Choroid plexus epithelial cell (primary cell): ENCODE data around the gene RNLS.

ENCODE experiments used
- DNase-seq: peaks from one replicate; pipeline ENCODE4 v3.0.0-alpha.2; 2010; ENCODE audit warnings: low read depth
- H3K4me3 ChIP-seq: 2 replicates; pipeline ENCODE4 v1.5.1; 2011; ENCODE audit warnings: low read depth, mild to moderate bottlenecking, control low read depth, low read length, moderate library complexity
- TF ChIP-seq, protein P1 (sequence below): conservative IDR thresholded peaks from 2 replicates; pipeline ENCODE4 v1.5.1; 2011; ENCODE audit warnings: low read depth, mild to moderate bottlenecking, control low read depth, inconsistent platforms, low read length, moderate library complexity

RNLS gene

DNA sequence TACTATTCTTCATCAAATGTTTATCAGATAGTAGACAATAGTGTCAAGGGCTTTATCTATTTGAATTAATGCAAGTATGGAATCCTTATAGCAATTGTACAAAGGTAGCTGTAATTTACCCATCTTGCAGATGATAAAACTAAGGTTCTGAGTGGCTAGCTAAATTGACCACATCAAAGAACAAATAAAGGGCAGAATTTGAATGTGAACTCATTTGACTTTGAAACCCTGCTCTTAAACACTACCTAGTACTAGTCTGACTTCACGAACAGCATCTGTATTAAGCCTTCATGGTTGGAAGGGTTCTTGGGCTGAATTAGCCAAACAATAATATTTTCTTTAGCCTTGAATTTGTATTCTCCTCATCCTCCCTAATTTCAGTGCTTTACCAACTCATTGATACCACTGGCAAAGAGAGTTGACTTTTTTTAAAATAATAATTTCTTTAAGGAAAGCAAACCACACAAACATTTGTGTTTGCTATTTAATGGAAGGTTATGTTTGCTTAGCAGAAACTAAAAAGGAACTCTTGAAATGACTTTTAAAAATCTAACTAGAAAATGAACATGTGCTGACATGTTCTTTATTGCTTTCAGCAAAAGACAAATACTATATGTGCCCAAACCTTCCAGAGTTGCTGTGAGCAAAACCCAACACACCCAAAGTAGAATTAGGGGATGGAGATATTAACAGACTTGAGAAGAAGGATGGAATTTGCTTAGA lies 322.6 kb downstream of the RNLS start:
- TF ChIP-seq, protein P1, sequence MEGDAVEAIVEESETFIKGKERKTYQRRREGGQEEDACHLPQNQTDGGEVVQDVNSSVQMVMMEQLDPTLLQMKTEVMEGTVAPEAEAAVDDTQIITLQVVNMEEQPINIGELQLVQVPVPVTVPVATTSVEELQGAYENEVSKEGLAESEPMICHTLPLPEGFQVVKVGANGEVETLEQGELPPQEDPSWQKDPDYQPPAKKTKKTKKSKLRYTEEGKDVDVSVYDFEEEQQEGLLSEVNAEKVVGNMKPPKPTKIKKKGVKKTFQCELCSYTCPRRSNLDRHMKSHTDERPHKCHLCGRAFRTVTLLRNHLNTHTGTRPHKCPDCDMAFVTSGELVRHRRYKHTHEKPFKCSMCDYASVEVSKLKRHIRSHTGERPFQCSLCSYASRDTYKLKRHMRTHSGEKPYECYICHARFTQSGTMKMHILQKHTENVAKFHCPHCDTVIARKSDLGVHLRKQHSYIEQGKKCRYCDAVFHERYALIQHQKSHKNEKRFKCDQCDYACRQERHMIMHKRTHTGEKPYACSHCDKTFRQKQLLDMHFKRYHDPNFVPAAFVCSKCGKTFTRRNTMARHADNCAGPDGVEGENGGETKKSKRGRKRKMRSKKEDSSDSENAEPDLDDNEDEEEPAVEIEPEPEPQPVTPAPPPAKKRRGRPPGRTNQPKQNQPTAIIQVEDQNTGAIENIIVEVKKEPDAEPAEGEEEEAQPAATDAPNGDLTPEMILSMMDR = no peak
- H3K4me3 ChIP-seq = no peak overlapping the region
- no peak for DNase-seq

DNA sequence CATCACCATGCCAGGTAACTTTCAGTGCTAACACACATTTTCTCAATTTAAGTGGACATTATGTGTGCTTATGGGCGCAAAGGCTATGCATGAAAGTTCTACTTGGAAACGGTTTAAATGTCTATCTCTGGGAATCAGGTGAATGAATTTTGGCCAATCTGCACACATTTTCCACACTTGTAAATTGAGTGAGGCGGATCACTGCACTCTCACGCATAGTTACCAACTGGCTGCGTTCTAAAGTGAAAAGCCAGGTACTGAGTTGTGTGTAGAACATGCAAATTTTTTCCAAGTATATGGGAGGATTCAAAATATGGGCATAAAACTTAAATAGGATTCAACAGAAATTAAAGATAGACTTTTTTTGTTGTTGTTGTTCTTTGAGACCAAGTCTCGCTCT lies 323.7 kb downstream of the RNLS start:
- TF ChIP-seq, protein P1 = no peak
- no peak for DNase-seq
- H3K4me3 ChIP-seq = no peak overlapping the region

DNA sequence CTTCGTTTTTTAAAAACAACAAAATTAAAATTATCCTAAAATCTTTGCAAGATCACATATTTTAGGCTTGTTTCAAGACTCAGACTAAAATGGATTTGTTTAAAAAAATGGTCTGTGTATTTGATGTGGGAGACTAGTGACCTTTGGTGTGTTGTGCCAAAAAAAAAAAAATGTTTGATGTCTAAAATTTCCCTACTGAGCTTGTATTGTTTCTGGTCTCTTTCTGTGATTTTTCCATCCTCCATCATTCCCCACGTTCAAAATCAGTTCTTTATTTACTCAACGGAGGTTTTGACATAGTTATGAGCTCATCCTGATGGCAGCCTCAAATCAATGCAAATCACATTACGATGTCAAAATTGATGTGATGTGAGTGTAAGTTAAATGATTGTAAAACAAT lies 326.2 kb downstream of the RNLS start:
- no peak overlapping the region for H3K4me3 ChIP-seq
- TF ChIP-seq, protein P1 = no peak
- DNase-seq = no peak

DNA sequence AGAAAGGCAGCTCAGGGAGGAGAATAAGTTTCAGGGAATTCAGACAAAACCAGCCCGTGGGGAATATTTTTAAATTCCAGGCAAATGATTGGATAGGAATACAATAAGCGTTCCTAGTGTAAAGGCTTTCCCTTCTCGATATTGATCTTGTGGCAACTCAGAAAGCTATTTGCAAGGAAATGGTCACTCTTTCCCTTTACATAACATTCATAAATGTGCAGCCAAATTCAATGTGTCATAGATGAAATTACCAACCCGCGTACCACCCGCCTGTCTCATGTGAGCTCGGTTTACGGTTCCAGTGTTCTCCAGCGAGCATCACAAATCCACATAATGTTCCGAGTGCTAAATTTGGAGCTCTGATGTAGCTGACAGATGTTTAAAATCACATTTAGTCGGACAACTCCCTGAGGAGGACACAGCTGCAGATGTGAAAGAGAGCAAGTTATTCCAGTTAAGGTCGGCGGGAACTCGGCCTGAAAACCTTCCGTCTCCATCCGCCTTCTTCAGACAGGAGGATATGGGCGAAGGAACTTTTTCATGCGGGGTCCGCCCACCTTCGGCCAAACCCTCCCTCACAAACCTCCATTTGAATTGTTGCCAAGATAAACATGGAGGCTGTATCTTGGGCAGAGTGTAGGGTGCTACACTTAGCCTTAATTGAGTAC lies 327.0 kb downstream of the RNLS start:
- DNase-seq = no peak
- no peak overlapping the region for H3K4me3 ChIP-seq
- TF ChIP-seq, protein P1 = no peak

DNA sequence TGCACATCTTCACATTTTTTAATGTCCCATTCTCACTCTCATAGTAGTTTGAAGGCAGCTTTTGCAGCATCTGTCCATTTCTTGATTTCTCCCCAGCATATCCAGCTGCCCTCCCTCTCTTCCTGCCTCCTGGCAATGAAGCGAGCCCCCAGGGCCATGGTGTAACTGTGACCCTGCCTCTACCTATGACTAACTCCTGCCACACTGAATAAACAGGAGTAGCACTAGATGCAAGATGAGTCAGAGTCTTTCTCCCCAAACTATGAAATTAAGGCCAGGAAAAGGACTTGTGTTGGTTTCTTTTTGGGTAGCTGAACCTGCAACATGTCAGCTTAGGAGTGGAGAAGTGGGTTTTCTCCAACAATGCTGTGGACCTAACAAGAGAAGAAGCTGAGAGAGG lies 329.0 kb downstream of the RNLS start:
- DNase-seq = peak; percentile 73
- H3K4me3 ChIP-seq = no peak overlapping the region
- TF ChIP-seq, protein P1 = no peak

DNA sequence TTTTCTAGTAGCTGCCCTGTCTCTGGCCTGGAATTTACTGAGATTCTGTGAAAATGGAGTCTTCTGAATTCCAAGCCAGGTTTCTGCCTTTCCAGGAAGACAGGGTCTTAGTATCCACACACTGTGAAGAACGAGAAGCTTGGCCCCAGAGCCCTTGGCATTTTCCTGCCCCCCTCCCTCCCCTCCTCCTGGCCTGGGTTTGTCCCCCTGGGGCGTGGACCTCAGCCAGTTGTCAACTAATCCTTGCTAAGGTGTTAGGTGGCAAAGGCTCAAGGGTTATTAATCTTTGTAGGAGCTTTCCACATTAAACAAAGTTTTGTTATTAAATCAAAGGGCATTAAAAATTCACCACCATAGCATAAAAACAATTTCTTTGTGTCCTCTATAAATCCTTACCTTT lies 329.5 kb downstream of the RNLS start:
- no peak overlapping the region for H3K4me3 ChIP-seq
- TF ChIP-seq, protein P1 = no peak
- no peak for DNase-seq

DNA sequence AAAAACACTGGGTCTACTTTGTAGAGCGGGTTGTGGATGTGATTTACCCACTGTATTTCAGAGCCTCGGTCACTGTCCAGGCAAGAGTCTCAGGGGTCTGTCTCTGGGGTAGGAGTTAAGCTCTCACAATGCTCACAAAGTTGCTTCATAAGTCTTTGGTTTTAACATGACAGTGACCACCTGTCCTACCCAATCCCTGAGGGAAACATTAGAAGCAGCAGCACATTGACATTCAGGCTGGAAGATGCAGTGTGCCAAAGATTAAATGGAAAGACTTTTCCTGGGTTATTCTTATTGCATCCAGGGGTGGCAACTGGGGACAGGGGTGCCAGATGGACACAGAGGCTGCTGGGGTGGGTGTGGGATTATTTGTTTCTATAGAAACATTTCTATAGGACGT lies 330.0 kb downstream of the RNLS start:
- TF ChIP-seq, protein P1 = no peak
- no peak for DNase-seq
- no peak overlapping the region for H3K4me3 ChIP-seq
